Endometrial microvascular endothelial cells (primary cell): ENCODE results near the gene ST3GAL5. TPM values are rescaled to one million over a fixed set of nuclear protein-coding genes. Genes with fewer than 3 reads are reported as not detected.

ENCODE experiments used
- in situ Hi-C: cut with HindIII; loops from 2 replicates; pipeline ENCODE4 v1.10.0; 2017; ENCODE audit warnings: low sequenced_read_pairs, low pct_unique_long_range_greater_than_20kb; ENCODE audit errors: inconsistent ontology term
- total RNA-seq: library from RNA; depleted of rRNA; stranded (reverse); fragments of >200 nt; gene quantifications from one replicate; pipeline ENCODE4 v1.2.3, GENCODE V29; 2015; ENCODE audit errors: inconsistent ontology term

The ST3GAL5 gene
- total RNA-seq, 1 donor from 2014 or later = 10.6 TPM

- in situ Hi-C loops = loop anchor here (10.0 to 25.0 kb wide), 2 partner anchors 65 to 108 kb away; partner anchors contain the start of gene ATOH8
Measured at GRCh38 chr2:85819811-85820510, 68.8 kb downstream of the ST3GAL5 start.

- in situ Hi-C loops = loop anchor here (10.0 to 25.0 kb wide), 2 partner anchors 60 to 103 kb away; partner anchors contain the start of gene ATOH8
Measured at GRCh38 chr2:85814802-85815550, 73.8 kb downstream of the ST3GAL5 start.

- in situ Hi-C loops = loop anchor here (10.0 to 25.0 kb wide), 2 partner anchors 59 to 102 kb away; partner anchors contain the start of gene ATOH8
Measured at GRCh38 chr2:85813982-85814801, 74.6 kb downstream of the ST3GAL5 start.

- in situ Hi-C loops = loop anchor here (10.0 to 25.0 kb wide), 2 partner anchors 59 to 101 kb away; partner anchors contain the start of gene ATOH8
Measured at GRCh38 chr2:85813211-85813981, 75.4 kb downstream of the ST3GAL5 start.

GRCh38 chr2:85812094-85812735 is 76.6 kb downstream of the ST3GAL5 start:
- in situ Hi-C loops = loop anchor here (10.0 to 25.0 kb wide), 2 partner anchors 57 to 100 kb away; partner anchors contain the start of gene ATOH8

GRCh38 chr2:85811180-85812093 is 77.4 kb downstream of the ST3GAL5 start:
- in situ Hi-C loops = loop anchor here (10.0 to 25.0 kb wide), 2 partner anchors 57 to 99 kb away; partner anchors contain the start of gene ATOH8

GRCh38 chr2:85810371-85811179 is 78.2 kb downstream of the ST3GAL5 start:
- in situ Hi-C loops = loop anchor here (10.0 to 25.0 kb wide), 2 partner anchors 56 to 98 kb away; partner anchors contain the start of gene ATOH8

- in situ Hi-C loops = loop anchor here (25.0 kb wide), 1 partner anchor 95 kb away; no protein-coding TSS in a partner anchor
Measured at GRCh38 chr2:85807756-85808155, 81.0 kb downstream of the ST3GAL5 start.

- in situ Hi-C loops = loop anchor here (25.0 kb wide), 1 partner anchor 94 kb away; no protein-coding TSS in a partner anchor
Measured at GRCh38 chr2:85806358-85807118, 82.3 kb downstream of the ST3GAL5 start.

- in situ Hi-C loops = loop anchor here (25.0 kb wide), 1 partner anchor 92 kb away; no protein-coding TSS in a partner anchor
Measured at GRCh38 chr2:85804583-85804982, 84.2 kb downstream of the ST3GAL5 start.

- in situ Hi-C loops = loop anchor here (25.0 kb wide), 1 partner anchor 92 kb away; no protein-coding TSS in a partner anchor
Measured at GRCh38 chr2:85803704-85804425, 84.9 kb downstream of the ST3GAL5 start.

- in situ Hi-C loops = loop anchor here (25.0 kb wide), 1 partner anchor 90 kb away; no protein-coding TSS in a partner anchor
Measured at GRCh38 chr2:85802354-85803103, 86.3 kb downstream of the ST3GAL5 start.

GRCh38 chr2:85801871-85802270 is 86.9 kb downstream of the ST3GAL5 start:
- in situ Hi-C loops = loop anchor here (25.0 kb wide), 1 partner anchor 90 kb away; no protein-coding TSS in a partner anchor
